Nephron progenitor cell (in vitro differentiated cells): ENCODE results near the gene COMMD8.

Experiments used
- DNase-seq: peaks from one replicate; pipeline ENCODE4 v3.0.0; 2021
- H3K27ac Mint-ChIP-seq: 2 replicates; pipeline ENCODE4 v1.8.0; 2021; ENCODE audit warnings: mild to moderate bottlenecking, moderate library complexity, mixed read lengths
- H3K27me3 Mint-ChIP-seq: 2 replicates; pipeline ENCODE4 v1.8.0; 2021; ENCODE audit warnings: mild to moderate bottlenecking, low read depth, mixed read lengths; ENCODE audit not compliant: poor library complexity
- H3K36me3 Mint-ChIP-seq: 2 replicates; pipeline ENCODE4 v1.8.0; 2021; ENCODE audit warnings: low read depth, mixed read lengths
- H3K4me1 Mint-ChIP-seq: 2 replicates; pipeline ENCODE4 v1.8.0; 2021; ENCODE audit warnings: mixed read lengths
- H3K4me3 Mint-ChIP-seq: 2 replicates; pipeline ENCODE4 v1.8.0; 2021; ENCODE audit warnings: mild to moderate bottlenecking, moderate library complexity, mixed read lengths
- H3K9me3 Mint-ChIP-seq: 2 replicates; pipeline ENCODE4 v1.8.0; 2021; ENCODE audit warnings: mild to moderate bottlenecking, moderate library complexity, mixed read lengths
- CTCF ChIP-seq: fragments of 200-600 bp; sonication (generic); IDR thresholded peaks from 2 replicates; pipeline ENCODE4 v1.5.0; 2021; ENCODE audit warnings: antibody characterized with exemption

The COMMD8 gene

GRCh38 chr4:47427935-47428334, 35.6 kb downstream of the COMMD8 start:
- no peak for TF ChIP-seq CTCF
- H3K27me3 Mint-ChIP-seq = peaks cover 2% of the 10 kb centered on the region

GRCh38 chr4:47425628-47426027, 37.9 kb downstream of the COMMD8 start:
- H3K4me1 Mint-ChIP-seq = peaks cover 8% of the 10 kb centered on the region
- H3K36me3 Mint-ChIP-seq = no peaks in the 10 kb centered on the region
- H3K9me3 Mint-ChIP-seq = no peaks in the 10 kb centered on the region
- no peak for DNase-seq
- TF ChIP-seq CTCF = no peak
- H3K27me3 Mint-ChIP-seq = peaks cover 10% of the 10 kb centered on the region
- H3K27ac Mint-ChIP-seq = no peak overlapping the region
- no peak overlapping the region for H3K4me3 Mint-ChIP-seq

More at GRCh38 chr4:47427935-47428334, 35.6 kb downstream of the COMMD8 start:
- no peaks in the 10 kb centered on the region for H3K36me3 Mint-ChIP-seq
- no peak overlapping the region for H3K4me3 Mint-ChIP-seq
- H3K4me1 Mint-ChIP-seq = peaks cover 8% of the 10 kb centered on the region
- H3K27ac Mint-ChIP-seq = no peak overlapping the region
- H3K9me3 Mint-ChIP-seq = no peaks in the 10 kb centered on the region
- no peak for DNase-seq

GRCh38 chr4:47419296-47419695, 44.2 kb downstream of the COMMD8 start:
- no peaks in the 10 kb centered on the region for H3K36me3 Mint-ChIP-seq
- TF ChIP-seq CTCF = no peak
- no peak overlapping the region for H3K4me3 Mint-ChIP-seq
- peaks cover 9% of the 10 kb centered on the region for H3K4me1 Mint-ChIP-seq
- peaks cover 13% of the 10 kb centered on the region for H3K27me3 Mint-ChIP-seq
- H3K27ac Mint-ChIP-seq = no peak overlapping the region
- no peaks in the 10 kb centered on the region for H3K9me3 Mint-ChIP-seq
- DNase-seq = no peak

- H3K36me3 Mint-ChIP-seq = no peaks in the 10 kb centered on the region
- H3K27me3 Mint-ChIP-seq = peaks cover 11% of the 10 kb centered on the region
- TF ChIP-seq CTCF = no peak
- DNase-seq = no peak
- H3K9me3 Mint-ChIP-seq = no peaks in the 10 kb centered on the region
- H3K4me1 Mint-ChIP-seq = peaks cover 20% of the 10 kb centered on the region
- H3K27ac Mint-ChIP-seq = no peak overlapping the region
- H3K4me3 Mint-ChIP-seq = no peak overlapping the region
These were observed 45.4 kb downstream of the COMMD8 start for GRCh38 chr4:47418147-47418546.

GRCh38 chr4:47415719-47416118, 47.8 kb downstream of the COMMD8 start:
- no peak for TF ChIP-seq CTCF
- Mint-ChIP-seq H3K27me3 (peaks cover 3% of the 10 kb centered on the region), H3K4me3 (no peak overlapping the region), H3K9me3 (no peaks in the 10 kb centered on the region), H3K36me3 (no peaks in the 10 kb centered on the region), H3K27ac (no peak overlapping the region), H3K4me1 (peaks cover 28% of the 10 kb centered on the region)
- DNase-seq = no peak

GRCh38 chr4:47413521-47413920, 50.0 kb downstream of the COMMD8 start:
- Mint-ChIP-seq H3K9me3 (no peaks in the 10 kb centered on the region), H3K4me1 (peaks cover 42% of the 10 kb centered on the region), H3K4me3 (no peak overlapping the region), H3K36me3 (no peaks in the 10 kb centered on the region), H3K27ac (peak overlapping the region; percentile 52), H3K27me3 (peaks cover 3% of the 10 kb centered on the region)
- TF ChIP-seq CTCF = no peak
- peak; percentile 22 for DNase-seq
